Renal pelvis (tissue), 4 donors: ENCODE measurements around the gene SFXN5. TPM values are rescaled to one million over a fixed set of nuclear protein-coding genes. Genes with fewer than 3 reads are reported as not detected.

Experiments
- DNase-seq: peaks from one replicate; pipeline ENCODE4 v3.0.0-alpha.2; 2013
- polyA plus RNA-seq, 3 donors: library from polyadenylated mRNA; unstranded; fragments of 120-200 nt; gene quantifications; one replicate each; pipeline ENCODE4 v1.2.1, GENCODE V29; 2013; ENCODE audit not compliant: insufficient read length in 3 of 3

SFXN5 gene
- polyA plus RNA-seq, 3 donors = 28.8 to 32.8 (median 30.1) TPM

DNA sequence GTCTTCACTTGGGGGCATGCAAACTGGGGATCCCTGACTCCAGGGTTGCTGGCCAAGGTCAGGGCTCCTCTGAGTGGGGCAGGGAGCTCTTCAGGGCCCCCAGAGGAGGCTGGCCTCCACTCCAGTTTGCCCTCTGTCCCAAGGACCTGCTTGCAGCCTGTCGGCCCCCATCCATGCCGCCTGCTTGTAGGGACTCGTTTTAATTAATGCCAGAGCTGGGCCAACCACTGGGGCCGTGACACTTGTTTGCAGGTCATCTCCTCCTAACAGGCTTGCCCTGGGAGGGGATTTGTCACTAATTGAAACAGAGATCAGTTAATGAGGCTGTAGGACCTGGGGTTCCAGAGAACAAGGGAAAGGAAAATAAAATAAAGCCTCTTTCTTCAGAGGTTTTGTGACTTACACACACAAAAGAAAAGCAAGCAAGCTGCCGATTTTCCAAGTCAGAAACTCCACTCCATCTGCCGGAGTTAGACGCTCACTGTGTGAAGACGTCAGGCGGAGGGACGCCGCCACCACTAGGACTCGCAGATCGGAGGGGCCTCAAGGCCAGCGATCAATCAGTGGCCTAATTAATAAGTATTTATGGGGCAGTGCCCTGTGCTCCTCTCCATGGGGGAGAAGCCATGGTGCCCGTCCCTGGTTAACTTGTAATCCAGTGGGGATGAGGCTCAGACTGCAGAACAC is 75.9 kb downstream of the SFXN5 start:
- no peak for DNase-seq

GRCh38 chr2:72994991-72995380 is 76.5 kb downstream of the SFXN5 start:
- DNase-seq = no peak

DNA sequence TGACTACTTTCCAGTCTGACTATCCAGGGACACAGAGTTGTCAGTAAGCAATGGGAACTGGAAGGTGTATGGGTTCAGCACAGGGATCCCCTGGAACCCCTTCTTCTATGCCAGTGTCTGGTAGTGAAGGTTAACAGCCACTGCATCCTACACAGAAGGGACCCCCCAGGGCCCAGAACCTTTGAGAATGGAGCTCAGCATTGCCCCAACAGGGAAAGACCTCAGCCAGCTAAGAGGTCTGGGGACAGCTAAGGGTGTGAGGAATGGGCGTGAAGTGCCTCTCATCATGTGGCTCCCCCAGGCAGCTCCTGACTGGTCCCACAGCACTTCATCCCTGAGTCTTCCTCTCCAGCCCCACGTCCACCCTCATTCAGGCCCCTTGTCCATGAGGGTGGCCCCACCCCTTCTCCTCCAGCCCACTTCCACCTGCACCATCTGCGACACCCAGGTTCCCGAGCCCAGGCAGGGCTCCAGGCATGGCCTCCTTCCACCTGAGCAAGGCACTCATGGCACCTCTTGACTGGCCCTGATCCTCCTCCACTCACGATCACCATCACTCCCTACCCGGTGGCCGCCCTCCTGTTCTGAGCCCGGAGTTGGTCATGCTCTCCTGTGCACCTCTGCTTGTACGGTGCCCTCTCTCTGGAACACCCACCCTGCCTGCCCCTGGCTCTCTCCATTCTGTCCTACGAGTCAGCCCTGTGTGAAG is 77.1 kb downstream of the SFXN5 start:
- DNase-seq = no peak

GRCh38 chr2:72993933-72994280 is 77.6 kb downstream of the SFXN5 start:
- DNase-seq = no peak

- DNase-seq = no peak
Measured at GRCh38 chr2:72993147-72993932, 78.2 kb downstream of the SFXN5 start.

GRCh38 chr2:72992734-72993102 is 78.8 kb downstream of the SFXN5 start:
- DNase-seq = no peak

DNA sequence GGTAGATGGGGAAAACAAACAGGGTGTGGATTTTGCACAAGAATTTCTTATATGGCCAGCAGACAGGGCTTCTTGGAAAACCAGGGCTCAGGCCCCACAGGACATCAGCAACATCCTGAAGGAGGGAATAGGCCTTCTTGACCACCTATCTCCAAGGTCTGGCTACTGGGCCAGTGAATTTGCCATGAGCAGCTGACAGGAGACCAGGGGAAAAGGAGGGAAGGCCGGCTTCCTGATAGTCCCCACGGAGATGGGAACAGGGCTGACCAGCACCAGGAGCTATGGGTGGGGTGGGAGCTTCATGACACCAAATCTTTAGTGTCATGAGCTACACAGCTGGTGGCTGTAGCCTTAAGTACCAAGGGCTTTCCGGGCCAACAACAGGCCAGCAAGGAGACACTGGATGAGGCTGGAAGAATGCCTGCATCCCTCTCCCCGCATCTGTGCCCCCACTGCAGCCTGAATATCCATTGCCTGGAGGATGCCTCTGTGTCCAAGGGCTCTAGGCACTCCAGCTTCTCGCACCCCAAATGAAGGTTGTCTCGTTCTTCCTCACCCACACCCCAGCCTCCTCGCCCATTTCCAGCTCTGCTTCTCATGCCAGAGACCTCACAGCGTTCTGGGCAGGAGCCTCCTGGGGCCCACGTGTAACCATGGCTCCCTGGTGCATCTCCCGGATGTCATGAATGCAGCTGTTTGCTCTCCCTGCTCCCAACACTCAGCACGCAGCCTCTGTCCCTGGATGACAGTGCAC is 79.4 kb downstream of the SFXN5 start:
- DNase-seq = no peak

DNA sequence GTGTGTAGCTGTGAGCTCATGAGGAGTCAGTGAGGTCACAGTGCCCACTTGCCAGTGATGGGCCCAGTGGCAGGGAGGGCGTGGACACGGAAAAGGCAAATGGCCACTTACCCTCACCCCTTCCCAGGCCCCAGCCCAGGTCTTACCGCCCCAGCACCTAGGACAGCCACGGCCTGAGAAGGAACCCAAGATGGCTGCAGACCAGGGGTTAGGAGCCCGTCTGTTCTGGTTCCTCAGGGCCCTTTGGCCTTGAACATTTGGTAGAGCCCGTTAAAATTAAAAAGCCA is 80.1 kb downstream of the SFXN5 start:
- no peak for DNase-seq

DNA sequence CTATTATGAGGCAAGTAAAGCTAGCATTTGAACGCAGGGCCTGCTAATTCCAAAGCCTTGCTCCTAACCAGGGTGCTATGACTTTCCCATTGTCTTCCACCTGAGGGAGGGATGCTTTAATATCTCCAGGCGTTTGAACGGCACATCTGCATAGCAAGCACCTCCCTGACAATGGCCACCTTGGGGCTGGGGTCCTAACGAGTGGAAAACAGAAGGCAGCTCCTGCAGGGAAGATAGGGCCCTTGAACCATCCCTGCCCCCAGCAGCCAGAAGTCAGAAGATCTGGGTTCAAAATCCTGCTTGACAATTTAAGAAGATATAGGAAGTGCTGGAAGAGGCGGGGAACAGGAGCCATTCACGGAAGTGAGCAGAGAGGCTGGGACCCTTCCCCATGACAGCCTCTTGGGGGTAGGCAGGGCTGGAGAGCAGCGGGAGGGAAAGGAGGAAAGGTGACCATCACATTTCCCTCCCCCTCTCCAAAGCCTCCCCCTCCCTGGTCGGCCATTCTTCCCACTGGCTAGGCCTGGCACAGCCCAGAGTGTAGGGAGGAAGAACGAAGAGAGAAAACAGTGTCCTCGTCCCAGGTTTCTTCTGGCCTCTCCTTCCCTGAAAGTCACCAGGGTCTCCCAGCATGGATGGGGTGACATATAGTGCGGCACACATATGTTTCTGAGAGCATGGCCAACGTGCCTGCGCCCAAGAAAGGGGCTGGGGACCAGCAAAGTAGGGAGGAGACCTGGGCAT is 80.6 kb downstream of the SFXN5 start:
- DNase-seq = no peak

DNA sequence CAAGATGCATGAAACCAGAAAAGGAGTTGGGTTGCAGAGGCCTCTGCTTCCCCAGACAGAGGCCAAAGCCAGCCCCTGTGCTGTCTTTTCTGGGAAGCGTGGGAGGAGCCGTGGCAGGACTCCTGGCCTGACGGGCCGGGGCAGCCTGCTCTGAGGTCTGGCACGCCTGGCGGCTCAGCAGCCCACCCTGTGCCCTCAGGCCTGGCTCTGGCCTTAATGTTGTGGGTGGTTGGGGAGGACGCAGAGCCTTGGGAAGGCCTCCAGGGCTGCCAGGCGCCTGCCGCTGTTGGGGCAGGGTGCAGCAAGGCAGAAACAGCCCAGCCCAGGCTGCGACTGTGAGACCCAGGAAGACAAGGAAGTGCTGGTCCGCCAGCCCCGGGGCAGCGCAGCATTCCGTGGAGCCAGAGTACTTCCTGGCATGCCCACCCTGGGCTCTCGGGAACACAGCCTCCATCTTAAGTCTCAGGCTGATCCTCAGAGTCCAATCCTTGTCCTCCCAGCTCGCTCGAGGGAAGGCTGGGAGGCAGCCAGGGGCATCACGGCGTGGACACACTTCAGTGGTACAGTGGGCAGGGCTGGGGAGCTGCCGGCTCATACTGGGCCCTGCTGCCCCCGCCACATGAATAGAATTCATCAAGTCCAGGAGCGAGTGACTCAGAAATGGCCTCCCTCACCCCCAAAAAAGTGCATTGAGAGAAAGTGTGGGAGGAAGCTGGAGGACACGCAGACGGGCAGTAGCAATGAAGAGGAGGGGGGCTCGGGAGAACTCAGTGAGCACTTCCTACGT is 81.5 kb downstream of the SFXN5 start:
- no peak for DNase-seq

GRCh38 chr2:72988726-72989273 is 82.7 kb downstream of the SFXN5 start:
- no peak for DNase-seq

GRCh38 chr2:72988041-72988440 is 83.5 kb downstream of the SFXN5 start:
- DNase-seq = no peak

GRCh38 chr2:72985891-72986683 is 85.4 kb downstream of the SFXN5 start:
- no peak for DNase-seq

DNA sequence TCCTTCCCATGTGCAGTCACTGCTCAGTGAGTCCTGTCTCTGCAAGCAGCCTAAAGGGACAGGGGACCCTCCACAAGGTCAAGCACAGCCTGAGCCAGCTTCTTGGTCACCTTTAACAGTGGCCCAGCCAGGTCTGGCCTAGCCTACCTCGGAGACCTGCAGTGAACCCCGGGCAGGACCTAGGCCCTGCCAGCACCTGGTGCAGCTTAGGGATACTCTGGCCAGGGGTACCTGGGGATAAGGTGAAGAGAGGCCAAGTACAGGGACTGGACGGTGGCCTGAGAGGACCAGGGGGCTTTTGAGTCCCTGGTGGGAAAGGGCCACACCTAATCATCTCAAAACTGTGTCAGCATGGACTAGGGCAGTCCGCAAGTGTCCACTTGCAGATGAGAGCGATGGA is 86.4 kb downstream of the SFXN5 start:
- no peak for DNase-seq

DNA sequence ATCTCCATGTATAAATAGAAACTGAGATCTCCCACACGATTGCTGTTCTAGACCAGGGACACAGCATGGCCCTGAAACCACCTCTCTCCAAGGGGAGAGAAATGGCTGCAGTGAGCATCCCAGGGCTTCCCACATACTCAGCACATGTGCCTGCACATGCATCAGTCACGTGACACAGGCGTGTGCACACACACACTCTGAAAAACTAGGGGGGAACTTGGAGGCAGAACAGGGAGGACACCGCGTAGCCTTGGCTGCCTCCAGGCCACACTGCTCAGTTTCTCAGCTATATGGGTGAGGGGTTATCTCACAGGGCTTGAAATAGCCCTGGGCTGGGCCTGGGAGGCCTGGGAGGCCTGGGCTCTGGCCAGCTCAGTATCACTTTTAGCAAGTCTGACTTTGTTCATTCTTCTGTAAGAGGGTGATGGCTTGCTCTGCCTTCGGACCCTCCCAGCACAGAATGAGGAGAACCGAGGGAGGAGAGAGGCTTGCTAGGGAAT is 87.3 kb downstream of the SFXN5 start:
- DNase-seq = no peak

DNA sequence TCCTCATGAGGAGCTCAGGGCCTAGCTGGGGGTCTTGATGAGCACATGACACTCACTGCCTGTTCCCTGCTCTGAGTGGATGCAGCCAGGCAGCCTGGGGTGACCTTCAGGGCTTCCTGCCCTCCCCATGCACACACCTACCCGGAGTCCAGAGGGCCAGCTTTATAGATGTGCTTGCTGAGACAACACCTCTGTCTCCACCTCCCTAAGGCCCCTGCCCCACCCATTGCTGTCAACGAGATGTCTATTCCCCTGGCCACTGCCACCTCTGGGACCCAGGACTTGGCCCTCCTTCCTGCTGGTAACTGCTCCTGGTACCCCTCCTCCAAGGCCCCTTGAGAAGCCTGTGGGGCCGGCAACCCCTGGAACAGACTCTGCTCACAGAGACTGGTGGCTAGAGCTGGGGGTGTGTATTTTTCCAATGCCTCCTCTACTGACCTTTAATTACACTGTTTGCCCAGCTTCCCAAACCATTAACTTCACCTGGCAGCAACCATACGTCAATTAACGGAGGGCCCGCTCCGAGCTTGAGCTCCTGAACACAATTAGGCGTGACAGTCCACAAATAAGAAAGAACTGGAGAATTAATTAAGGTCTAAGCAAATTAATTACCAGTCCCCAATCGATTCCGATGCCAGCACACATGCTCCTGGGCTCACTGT is 87.9 kb downstream of the SFXN5 start:
- no peak for DNase-seq

DNA sequence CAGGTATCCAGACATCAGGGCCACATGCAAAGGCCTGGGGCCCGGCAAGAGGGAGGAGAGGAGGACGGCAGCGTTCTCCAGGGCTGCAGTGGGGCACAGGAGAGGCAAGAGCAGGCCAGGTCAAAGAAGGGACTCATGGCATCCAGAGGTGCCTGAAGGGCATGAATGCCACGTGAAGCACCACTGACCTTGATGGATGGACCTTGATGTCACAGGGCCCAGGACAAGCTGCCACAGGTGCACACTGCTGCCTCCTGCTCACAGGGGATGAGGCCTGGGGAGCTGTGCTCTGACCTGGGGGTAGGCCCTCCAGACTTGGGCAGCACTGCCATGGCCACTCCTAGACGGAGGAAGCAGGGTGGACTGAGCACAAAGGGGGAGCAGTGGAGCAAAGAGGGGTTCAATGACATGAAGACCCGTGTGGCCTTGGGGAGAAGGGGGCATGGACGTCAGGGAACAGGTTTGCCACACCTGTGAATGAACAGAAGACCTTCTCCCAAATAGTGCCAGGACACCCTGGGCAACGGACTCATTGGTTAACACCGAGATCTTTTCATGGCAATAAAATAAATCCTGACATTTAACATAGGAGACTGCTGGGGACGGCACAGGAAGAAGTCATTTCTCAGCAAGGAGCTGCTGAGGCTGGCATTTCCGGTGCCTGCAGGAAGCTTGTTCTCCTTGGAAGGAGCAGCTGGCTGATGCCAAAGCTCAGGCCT is 88.6 kb downstream of the SFXN5 start:
- no peak for DNase-seq

DNA sequence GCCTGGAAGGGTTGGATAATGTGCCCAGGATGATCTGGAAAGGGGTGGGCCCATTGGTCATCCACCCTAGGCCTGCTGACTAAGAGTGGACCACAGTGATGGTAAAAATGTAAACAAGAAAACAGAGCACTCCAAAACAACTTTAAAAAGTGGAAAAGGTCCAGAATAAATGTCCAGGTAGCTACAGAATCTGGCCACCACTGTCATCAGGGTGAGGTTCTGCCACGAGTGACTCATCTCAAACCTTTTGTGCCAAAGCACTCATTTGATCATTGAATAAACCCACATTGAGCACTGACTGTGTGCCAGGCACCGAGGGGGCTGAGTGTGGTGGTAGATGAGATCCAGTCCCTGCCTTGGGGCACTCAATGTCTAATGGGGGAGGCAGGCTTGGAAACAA is 89.3 kb downstream of the SFXN5 start:
- DNase-seq = no peak
